GM13976 (cell line): ENCODE results near the gene PIAS1.

Experiments
- DNase-seq: peaks from one replicate; pipeline ENCODE4 v3.0.0; 2012; ENCODE audit warnings: low spot score
- in situ Hi-C: fragments of 300-500 bp; cut with MboI; formaldehyde crosslinking; loops from one replicate; pipeline ENCODE4 v1.12.0; 2022; ENCODE audit warnings: low sequenced_read_pairs, mixed read lengths, inconsistent platforms; ENCODE audit not compliant: unreplicated experiment
- TF ChIP-seq, protein P1 (sequence below): IDR thresholded peaks from 2 replicates; pipeline ENCODE4 v1.5.1; 2012; ENCODE audit warnings: borderline replicate concordance, mild to moderate bottlenecking; ENCODE audit not compliant: insufficient read depth; ENCODE audit errors: extremely low read depth, missing control alignments, control extremely low read depth

Gene PIAS1

DNA sequence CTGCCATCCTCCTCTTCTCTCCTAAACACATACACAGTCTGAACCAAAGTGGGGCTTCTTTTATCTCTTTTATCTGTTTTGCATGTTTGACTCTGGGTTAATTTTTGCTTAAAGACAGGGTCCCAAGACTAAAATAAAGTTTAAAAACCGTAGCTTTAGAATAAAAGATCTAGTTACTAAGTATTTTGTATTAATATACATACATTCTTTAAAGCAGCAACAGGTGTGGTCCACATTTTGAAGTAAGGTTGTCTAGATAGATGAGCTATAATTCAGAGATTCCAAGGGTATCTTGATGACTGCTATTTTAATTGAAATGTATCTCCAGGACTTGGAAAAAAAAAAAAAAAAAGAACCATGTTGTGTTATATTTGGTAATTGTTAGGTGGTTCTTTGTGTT is 89.7 kb downstream of the PIAS1 start:
- in situ Hi-C loops, result no loop called here
- DNase-seq, result no peak
- TF ChIP-seq, protein P1, sequence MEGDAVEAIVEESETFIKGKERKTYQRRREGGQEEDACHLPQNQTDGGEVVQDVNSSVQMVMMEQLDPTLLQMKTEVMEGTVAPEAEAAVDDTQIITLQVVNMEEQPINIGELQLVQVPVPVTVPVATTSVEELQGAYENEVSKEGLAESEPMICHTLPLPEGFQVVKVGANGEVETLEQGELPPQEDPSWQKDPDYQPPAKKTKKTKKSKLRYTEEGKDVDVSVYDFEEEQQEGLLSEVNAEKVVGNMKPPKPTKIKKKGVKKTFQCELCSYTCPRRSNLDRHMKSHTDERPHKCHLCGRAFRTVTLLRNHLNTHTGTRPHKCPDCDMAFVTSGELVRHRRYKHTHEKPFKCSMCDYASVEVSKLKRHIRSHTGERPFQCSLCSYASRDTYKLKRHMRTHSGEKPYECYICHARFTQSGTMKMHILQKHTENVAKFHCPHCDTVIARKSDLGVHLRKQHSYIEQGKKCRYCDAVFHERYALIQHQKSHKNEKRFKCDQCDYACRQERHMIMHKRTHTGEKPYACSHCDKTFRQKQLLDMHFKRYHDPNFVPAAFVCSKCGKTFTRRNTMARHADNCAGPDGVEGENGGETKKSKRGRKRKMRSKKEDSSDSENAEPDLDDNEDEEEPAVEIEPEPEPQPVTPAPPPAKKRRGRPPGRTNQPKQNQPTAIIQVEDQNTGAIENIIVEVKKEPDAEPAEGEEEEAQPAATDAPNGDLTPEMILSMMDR, result no peak

DNA sequence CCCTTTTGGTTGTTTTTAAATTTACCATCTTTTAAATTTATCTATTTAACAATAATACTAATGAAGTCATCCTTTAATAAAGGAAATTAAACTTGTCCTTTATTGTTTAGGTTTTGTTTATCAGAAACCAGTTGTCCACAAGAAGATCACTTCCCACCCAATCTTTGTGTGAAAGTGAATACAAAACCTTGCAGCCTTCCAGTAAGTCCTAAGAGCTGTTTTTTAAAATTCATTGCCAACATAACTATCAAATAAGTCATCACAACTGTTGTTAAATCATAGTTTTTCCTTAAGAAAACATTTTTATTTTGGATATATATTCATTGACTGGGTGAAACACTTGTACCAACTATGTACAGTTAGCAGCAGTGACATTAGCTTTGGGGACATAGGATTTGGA is 91.6 kb downstream of the PIAS1 start:
- no peak for DNase-seq
- TF ChIP-seq, protein P1, result no peak
- in situ Hi-C loops, result no loop called here

DNA sequence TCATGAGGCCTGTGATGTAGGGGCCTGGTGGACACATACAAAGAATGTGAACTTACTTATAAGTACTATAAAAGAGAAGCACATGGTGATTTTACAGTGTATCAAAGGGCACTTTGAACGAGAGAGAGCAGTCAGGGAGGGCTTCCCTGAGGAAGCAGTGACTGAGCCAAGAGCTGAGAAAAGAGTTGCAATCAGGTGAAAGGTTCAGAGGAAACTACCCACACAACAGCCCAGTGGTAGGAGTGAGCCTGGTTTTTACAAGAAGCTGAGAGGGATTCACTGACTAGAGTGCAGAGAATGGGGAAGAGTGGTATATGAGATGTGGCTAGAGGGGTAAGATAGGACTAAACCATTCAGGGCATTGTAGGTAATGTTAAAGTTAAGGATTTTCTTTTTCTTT is 93.9 kb downstream of the PIAS1 start:
- TF ChIP-seq, protein P1, result no peak
- in situ Hi-C loops, result no loop called here
- no peak for DNase-seq

DNA sequence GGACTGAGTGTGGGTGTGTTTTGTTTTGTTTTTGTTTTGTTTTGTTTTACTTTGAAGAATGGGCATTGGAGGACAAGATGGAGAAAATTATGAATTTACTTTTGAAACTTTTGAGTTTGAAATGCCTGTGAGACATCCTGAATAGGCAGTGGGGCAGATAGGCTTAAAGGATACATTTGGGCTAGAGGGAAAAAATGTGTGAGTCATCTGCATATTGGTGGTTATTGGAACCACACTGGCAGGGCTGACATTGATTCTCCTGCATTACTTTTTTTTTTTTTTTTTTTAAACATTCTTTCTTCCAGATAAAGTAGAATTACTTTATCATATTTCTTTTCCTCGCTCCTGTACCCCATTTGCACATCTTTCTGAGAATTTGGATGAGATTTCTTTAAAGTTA is 94.9 kb downstream of the PIAS1 start:
- TF ChIP-seq, protein P1, result no peak
- in situ Hi-C loops, result no loop called here
- no peak for DNase-seq

DNA sequence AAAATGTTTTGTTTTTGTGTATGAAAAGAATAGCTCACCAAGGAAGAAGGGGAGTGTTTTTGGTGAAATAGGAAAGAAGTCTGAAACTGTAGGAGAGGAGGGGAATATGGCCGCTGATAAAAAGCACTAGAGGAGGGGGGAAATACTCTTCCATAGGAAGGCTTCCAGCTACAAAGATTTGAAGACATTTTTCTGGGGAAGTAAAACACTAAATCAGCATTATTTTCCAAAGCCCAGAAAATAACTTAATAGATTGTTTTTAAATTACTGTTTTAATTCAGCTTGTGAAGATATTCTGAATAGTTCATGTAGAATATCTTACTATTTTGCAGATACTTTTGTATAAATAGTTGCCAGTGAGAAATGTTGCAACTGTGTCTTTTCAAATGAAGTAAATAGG is 96.1 kb downstream of the PIAS1 start:
- TF ChIP-seq, protein P1, result no peak
- no peak for DNase-seq
- in situ Hi-C loops, result loop anchor here (25.0 kb wide), 1 partner anchor 288 kb away; no protein-coding TSS in a partner anchor

DNA sequence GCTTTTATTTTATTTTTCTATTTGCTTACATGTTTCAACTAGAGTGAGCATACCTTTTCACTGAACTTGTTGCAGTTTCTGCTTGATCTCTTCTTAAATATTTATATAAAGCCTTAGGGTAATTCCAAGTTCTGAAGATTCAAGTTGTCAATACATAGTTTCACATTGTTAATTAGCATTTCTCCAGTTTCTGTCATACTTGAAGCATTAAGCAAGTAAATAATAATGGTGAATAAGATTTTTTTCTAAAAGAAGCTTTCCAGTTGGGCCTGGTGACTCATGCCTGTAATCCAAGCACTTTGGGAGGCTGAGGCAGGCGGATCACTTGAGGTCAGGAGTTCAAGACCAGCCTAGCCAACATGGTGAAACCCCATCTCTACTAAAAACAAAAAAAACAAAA is 97.2 kb downstream of the PIAS1 start:
- in situ Hi-C loops, result loop anchor here (25.0 kb wide), 1 partner anchor 289 kb away; no protein-coding TSS in a partner anchor
- no peak for DNase-seq
- TF ChIP-seq, protein P1, result no peak

DNA sequence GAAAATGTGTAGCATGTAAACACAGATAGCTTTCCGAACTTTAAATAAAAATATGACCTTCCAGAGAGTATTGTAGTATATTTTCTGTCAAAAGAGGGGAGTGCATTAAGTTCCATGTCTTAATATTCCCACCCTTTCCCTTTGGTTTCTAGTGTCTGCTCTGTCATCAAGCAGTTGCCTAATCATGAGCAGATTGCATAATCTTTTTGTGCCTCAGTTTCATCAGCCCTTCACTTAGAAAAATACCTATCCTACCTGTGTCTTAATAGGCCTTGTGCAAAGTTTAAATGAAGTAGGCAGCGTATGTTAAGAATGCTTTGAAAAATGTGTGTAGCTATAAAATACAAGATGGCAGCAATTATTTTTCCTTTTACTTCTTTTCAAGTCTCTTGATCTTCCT is 98.2 kb downstream of the PIAS1 start:
- in situ Hi-C loops, result loop anchor here (25.0 kb wide), 1 partner anchor 290 kb away; no protein-coding TSS in a partner anchor
- TF ChIP-seq, protein P1, result no peak
- DNase-seq, result no peak
